WERI-Rb-1 (cell line): Measurements from ENCODE around the gene RPS27.

ENCODE experiments used
- DNase-seq: peaks from one replicate; pipeline ENCODE4 v3.0.0-alpha.2; 2020
- H3K27ac ChIP-seq: fragments of 250-450 bp; sonication (Bioruptor Pico); 2 replicates; pipeline ENCODE4 v1.5.1; 2020; ENCODE audit warnings: mild to moderate bottlenecking, moderate library complexity
- H3K27me3 ChIP-seq: fragments of 250-450 bp; sonication (Bioruptor Pico); 2 replicates; pipeline ENCODE4 v1.5.1; 2021; ENCODE audit warnings: mild to moderate bottlenecking, low read depth, moderate library complexity; ENCODE audit not compliant: insufficient read depth, severe bottlenecking
- H3K36me3 ChIP-seq: fragments of 250-450 bp; sonication (Bioruptor Pico); 2 replicates; pipeline ENCODE4 v1.5.1; 2020; ENCODE audit warnings: mild to moderate bottlenecking, moderate library complexity
- H3K4me3 ChIP-seq: 2 replicates; pipeline ENCODE4 v1.5.1; 2011; ENCODE audit warnings: low read depth, mild to moderate bottlenecking, control low read depth, low read length
- H3K9me3 ChIP-seq: fragments of 250-450 bp; sonication (Bioruptor Pico); 2 replicates; pipeline ENCODE4 v1.5.1; 2021; ENCODE audit warnings: mild to moderate bottlenecking, moderate library complexity; ENCODE audit not compliant: severe bottlenecking
- TF ChIP-seq, protein P1 (sequence below): IDR thresholded peaks from 2 replicates; pipeline ENCODE4 v1.5.1; 2011; ENCODE audit warnings: low read depth, mild to moderate bottlenecking, control low read depth, inconsistent platforms, low read length

The RPS27 gene

DNA sequence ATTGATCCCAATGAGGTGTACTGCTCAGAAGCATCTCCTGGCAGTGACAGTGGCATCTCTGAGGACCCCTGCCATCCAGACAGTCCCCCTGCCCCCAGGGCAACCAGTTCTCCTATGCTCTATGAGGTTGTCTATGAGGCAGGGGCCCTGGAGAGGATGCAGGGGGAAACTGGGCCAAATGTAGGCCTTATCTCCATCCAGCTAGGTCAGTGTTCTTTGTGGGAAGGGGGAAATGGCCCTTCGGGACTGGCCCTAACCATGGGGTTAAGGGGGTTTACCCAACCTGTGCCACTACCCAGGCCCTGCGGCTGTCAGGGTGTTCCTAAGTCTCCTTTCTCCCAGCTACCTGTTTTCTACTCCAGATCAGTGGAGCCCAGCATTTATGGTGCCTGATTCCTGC, 21.6 kb upstream of the RPS27 start:
- Histone ChIP-seq H3K27me3 (no peaks in the 10 kb centered on the region), H3K4me3 (peak overlapping the region; percentile 73), H3K27ac (peak overlapping the region; percentile 98), H3K9me3 (no peaks in the 10 kb centered on the region), H3K36me3 (peaks cover 48% of the 10 kb centered on the region)
- DNase-seq = no peak
- TF ChIP-seq, protein P1, sequence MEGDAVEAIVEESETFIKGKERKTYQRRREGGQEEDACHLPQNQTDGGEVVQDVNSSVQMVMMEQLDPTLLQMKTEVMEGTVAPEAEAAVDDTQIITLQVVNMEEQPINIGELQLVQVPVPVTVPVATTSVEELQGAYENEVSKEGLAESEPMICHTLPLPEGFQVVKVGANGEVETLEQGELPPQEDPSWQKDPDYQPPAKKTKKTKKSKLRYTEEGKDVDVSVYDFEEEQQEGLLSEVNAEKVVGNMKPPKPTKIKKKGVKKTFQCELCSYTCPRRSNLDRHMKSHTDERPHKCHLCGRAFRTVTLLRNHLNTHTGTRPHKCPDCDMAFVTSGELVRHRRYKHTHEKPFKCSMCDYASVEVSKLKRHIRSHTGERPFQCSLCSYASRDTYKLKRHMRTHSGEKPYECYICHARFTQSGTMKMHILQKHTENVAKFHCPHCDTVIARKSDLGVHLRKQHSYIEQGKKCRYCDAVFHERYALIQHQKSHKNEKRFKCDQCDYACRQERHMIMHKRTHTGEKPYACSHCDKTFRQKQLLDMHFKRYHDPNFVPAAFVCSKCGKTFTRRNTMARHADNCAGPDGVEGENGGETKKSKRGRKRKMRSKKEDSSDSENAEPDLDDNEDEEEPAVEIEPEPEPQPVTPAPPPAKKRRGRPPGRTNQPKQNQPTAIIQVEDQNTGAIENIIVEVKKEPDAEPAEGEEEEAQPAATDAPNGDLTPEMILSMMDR = no peak

DNA sequence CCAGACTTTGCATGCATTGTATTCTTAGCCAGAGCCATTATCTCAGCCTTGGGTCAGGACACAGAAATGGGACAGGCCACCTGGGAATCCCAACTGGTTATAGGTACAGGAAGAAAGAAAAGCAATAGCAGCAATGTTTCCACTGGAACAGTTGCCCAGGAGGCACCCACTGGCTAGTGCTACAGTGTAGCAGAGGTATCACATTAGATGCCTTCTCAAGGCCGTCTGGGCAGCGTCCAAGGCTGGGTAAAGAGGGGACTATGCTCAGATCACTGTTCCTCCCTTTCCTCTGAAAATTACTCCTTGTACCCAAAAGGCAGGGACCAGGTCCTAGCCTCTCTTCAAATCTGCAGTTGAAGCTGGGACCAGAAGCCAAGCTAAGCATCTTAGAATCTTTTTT, 20.2 kb upstream of the RPS27 start:
- TF ChIP-seq, protein P1 = no peak
- Histone ChIP-seq H3K36me3 (peaks cover 62% of the 10 kb centered on the region), H3K27me3 (no peaks in the 10 kb centered on the region), H3K4me3 (no peak overlapping the region), H3K9me3 (no peaks in the 10 kb centered on the region), H3K27ac (no peak overlapping the region)
- no peak for DNase-seq

DNA sequence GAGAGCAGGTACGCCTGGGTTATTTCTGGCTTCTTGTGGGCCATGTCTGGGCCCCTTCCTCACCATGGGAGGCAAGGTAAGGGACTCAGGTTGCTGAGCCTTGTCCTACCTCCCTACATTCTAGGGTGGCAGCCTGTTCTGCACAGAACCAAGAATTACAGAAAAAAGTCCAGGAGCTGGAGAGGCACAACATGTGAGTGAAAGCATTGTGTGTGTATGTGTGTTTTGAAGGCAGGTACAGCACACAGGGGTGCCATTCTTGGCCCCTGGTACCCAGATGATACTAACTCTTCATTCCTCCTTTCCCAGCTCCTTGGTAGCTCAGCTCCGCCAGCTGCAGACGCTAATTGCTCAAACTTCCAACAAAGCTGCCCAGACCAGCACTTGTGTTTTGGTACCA, 17.5 kb upstream of the RPS27 start:
- TF ChIP-seq, protein P1 = no peak
- no peaks in the 10 kb centered on the region for H3K9me3 ChIP-seq
- H3K27ac ChIP-seq = no peak overlapping the region
- no peak overlapping the region for H3K4me3 ChIP-seq
- no peaks in the 10 kb centered on the region for H3K27me3 ChIP-seq
- DNase-seq = no peak
- H3K36me3 ChIP-seq = peaks cover 59% of the 10 kb centered on the region

DNA sequence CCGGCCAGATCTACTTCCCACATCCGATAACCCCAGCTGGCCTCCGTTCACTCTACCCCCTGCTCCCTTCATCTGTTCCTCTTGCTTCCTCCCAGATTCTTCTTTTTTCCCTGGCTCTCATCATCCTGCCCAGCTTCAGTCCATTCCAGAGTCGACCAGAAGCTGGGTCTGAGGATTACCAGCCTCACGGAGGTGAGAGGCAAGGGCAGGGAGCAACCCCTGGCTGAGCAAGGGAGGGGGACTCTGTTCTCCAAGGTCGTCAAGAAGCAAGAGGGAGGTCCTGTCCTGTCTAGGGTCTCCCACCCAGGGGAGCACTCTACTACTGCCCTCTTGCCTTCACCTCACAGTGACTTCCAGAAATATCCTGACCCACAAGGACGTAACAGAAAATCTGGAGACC, 17.0 kb upstream of the RPS27 start:
- no peak overlapping the region for H3K27ac ChIP-seq
- DNase-seq = no peak
- TF ChIP-seq, protein P1 = no peak

DNA sequence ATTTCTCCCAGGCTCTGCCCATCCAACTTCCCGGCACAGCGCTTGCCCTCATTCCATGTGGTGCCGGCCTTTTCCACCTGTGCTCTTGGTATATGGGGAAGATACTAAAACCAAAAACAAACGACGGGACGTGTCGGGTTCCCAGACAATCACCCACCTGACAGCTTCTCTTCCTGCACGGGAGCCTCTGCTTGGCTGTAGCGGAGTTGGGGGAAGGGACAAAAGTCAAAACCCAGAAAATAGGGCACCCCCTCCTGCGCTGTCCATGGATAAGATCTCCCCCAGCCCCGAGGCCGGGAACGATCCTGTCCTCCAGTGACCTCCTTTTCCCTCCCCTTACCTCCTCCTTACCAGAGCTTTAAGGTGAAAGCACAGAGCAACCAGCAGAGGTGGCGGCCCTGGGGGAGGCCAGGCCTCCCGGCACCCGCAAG, 13.7 kb upstream of the RPS27 start:
- Histone ChIP-seq H3K36me3 (peaks cover 46% of the 10 kb centered on the region), H3K27me3 (no peaks in the 10 kb centered on the region), H3K27ac (peak overlapping the region; percentile 95), H3K4me3 (peak overlapping the region; percentile 83), H3K9me3 (no peaks in the 10 kb centered on the region)
- DNase-seq = no peak
- TF ChIP-seq, protein P1 = no peak

More for the DNA sequence above, 17.0 kb upstream of the RPS27 start:
- Histone ChIP-seq H3K9me3 (no peaks in the 10 kb centered on the region), H3K27me3 (no peaks in the 10 kb centered on the region), H3K36me3 (peaks cover 59% of the 10 kb centered on the region), H3K4me3 (no peak overlapping the region)
